BE2C (cell line): Measurements from ENCODE around the gene RAMP3.
A peak's percentile ranks its signal among the peaks of the same experiment; 100 is the strongest.

ENCODE experiments used
- DNase-seq: peaks from one replicate; pipeline ENCODE4 v3.0.0-alpha.2; 2020
- H3K27me3 ChIP-seq: fragments of 250-450 bp; sonication (Bioruptor Pico); 2 replicates; pipeline ENCODE4 v1.5.1; 2020; ENCODE audit warnings: mild to moderate bottlenecking
- H3K36me3 ChIP-seq: fragments of 250-450 bp; sonication (Bioruptor Pico); 2 replicates; pipeline ENCODE4 v1.5.1; 2020; ENCODE audit warnings: mild to moderate bottlenecking
- H3K4me1 ChIP-seq: fragments of 250-450 bp; sonication (Bioruptor Pico); 2 replicates; pipeline ENCODE4 v1.5.1; 2020
- H3K4me3 ChIP-seq: 2 replicates; pipeline ENCODE4 v1.5.1; 2011; ENCODE audit warnings: low read depth, low read length
- H3K9me3 ChIP-seq: fragments of 250-450 bp; sonication (Bioruptor Pico); 2 replicates; pipeline ENCODE4 v1.5.1; 2020
- CTCF ChIP-seq: IDR thresholded peaks from 2 replicates; pipeline ENCODE4 v1.5.1; 2012; ENCODE audit warnings: mild to moderate bottlenecking, low read depth, low read length

Gene RAMP3

GRCh38 chr7:45146531-45147379 lies 10.8 kb upstream of the RAMP3 start:
- Histone ChIP-seq H3K27me3 (no peaks in the 10 kb centered on the region), H3K4me1 (no peaks in the 10 kb centered on the region), H3K9me3 (no peaks in the 10 kb centered on the region), H3K4me3 (no peak overlapping the region), H3K36me3 (no peaks in the 10 kb centered on the region)
- TF ChIP-seq CTCF, result 0 out of 2 replicates have a peak, but pooled peaks have one; percentile 12
- no peak for DNase-seq

- Histone ChIP-seq H3K9me3 (no peaks in the 10 kb centered on the region), H3K4me3 (no peak overlapping the region), H3K27me3 (no peaks in the 10 kb centered on the region), H3K4me1 (no peaks in the 10 kb centered on the region), H3K36me3 (no peaks in the 10 kb centered on the region)
- TF ChIP-seq CTCF, result no peak
- no peak for DNase-seq
Observed at GRCh38 chr7:45147858-45148652, 9.5 kb upstream of the RAMP3 start.

- H3K27me3 ChIP-seq, result no peaks in the 10 kb centered on the region
- H3K36me3 ChIP-seq, result no peaks in the 10 kb centered on the region
- DNase-seq, result no peak
- no peak for TF ChIP-seq CTCF
- H3K9me3 ChIP-seq, result no peaks in the 10 kb centered on the region
- H3K4me1 ChIP-seq, result no peaks in the 10 kb centered on the region
- H3K4me3 ChIP-seq, result no peak overlapping the region
Observed at GRCh38 chr7:45148653-45148973, 9.0 kb upstream of the RAMP3 start.

GRCh38 chr7:45149606-45150005 lies 8.0 kb upstream of the RAMP3 start:
- Histone ChIP-seq H3K9me3 (no peaks in the 10 kb centered on the region), H3K4me3 (no peak overlapping the region), H3K36me3 (no peaks in the 10 kb centered on the region), H3K4me1 (no peaks in the 10 kb centered on the region), H3K27me3 (no peaks in the 10 kb centered on the region)
- TF ChIP-seq CTCF, result no peak
- DNase-seq, result no peak

GRCh38 chr7:45150199-45150598 lies 7.4 kb upstream of the RAMP3 start:
- no peak for DNase-seq
- Histone ChIP-seq H3K9me3 (no peaks in the 10 kb centered on the region), H3K4me1 (no peaks in the 10 kb centered on the region)

More at GRCh38 chr7:45150199-45150598, 7.4 kb upstream of the RAMP3 start:
- no peaks in the 10 kb centered on the region for H3K36me3 ChIP-seq
- H3K27me3 ChIP-seq, result no peaks in the 10 kb centered on the region
- no peak overlapping the region for H3K4me3 ChIP-seq
- no peak for TF ChIP-seq CTCF
